H1 (cell line): ENCODE results near the gene WFDC1. TPM values are rescaled to one million over a fixed set of nuclear protein-coding genes. Genes with fewer than 3 reads are reported as not detected.

Experiments
- MAX ChIP-seq: IDR thresholded peaks from 2 replicates; pipeline ENCODE4 v1.6.1; 2012; ENCODE audit warnings: inconsistent platforms
- TBP ChIP-seq: IDR thresholded peaks from 2 replicates; pipeline ENCODE4 v1.6.1; 2011; ENCODE audit warnings: low read depth, low read length, improper control_type of control experiment
- polyA plus RNA-seq, 7 experiments: library from polyadenylated mRNA; depleted of rRNA in 3 of 7; stranded (reverse) in 5 of 7; unstranded in 2 of 7; fragments of >200 nt in 5 of 7; fragments of 200-250 nt in 2 of 7; gene quantifications; 1 replicate in 5 of 7; 2 replicates in 1 of 7; 4 replicates in 1 of 7; pipeline versions ENCODE4 v1.2.1 to v1.2.3, GENCODE V29; 2011 to 2013; ENCODE audit warnings: missing spikeins in 2 of 7, mixed read lengths in 2 of 7
- total RNA-seq: library from RNA; stranded (reverse); fragmentation: NEBNext Ultra II Directional; extraction: Animal tissue kit (Norgen Biotek cat#: 25700); gene quantifications from 2 replicates; pipeline ENCODE4 v1.2.1, GENCODE V29; 2021

WFDC1 gene
- total and polyA plus RNA-seq, 2 of the 8 experiments (the other 6 are each of a cell fraction or from before 2014, with no cell fraction given): 0.70 to 1.1 TPM

- TF ChIP-seq TBP (no peak), MAX (no peak)
Measured at GRCh38 chr16:84354306-84354705, 59.6 kb downstream of the WFDC1 start (continued).
